ENCODE data around the gene PDHA1.

DNA sequence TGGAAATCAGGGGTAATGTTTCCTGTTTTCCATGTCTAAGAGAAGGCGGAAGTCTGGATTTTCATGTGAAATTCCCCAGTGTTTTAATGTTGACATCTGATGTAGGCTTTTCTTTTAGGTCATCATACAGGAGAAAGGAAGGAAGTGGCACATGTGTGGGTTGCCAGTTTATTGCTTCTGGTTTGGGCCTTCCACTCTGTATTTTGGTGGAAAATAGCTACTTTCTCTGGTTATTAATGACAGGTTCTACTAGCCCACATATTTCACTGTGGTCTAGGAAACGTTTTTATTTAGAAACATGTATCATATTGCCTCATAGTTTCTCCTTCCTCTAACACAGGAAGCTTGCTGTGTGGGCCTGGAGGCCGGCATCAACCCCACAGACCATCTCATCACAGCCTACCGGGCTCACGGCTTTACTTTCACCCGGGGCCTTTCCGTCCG lies 7.2 kb downstream of the PDHA1 start:
- TF ChIP-seq, protein P1, sequence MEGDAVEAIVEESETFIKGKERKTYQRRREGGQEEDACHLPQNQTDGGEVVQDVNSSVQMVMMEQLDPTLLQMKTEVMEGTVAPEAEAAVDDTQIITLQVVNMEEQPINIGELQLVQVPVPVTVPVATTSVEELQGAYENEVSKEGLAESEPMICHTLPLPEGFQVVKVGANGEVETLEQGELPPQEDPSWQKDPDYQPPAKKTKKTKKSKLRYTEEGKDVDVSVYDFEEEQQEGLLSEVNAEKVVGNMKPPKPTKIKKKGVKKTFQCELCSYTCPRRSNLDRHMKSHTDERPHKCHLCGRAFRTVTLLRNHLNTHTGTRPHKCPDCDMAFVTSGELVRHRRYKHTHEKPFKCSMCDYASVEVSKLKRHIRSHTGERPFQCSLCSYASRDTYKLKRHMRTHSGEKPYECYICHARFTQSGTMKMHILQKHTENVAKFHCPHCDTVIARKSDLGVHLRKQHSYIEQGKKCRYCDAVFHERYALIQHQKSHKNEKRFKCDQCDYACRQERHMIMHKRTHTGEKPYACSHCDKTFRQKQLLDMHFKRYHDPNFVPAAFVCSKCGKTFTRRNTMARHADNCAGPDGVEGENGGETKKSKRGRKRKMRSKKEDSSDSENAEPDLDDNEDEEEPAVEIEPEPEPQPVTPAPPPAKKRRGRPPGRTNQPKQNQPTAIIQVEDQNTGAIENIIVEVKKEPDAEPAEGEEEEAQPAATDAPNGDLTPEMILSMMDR (conservative IDR thresholded peaks at IDR 0.05; ENCODE audit: low read depth, low read length): no peak
- TF ChIP-seq RCOR1 (IDR thresholded peaks at IDR 0.05; ENCODE audit: insufficient replicate concordance, low read length): no peak
- TF ChIP-seq SMC3 (IDR thresholded peaks at IDR 0.05; ENCODE audit: low read depth, low read length): no peak
- TF ChIP-seq, protein P2, sequence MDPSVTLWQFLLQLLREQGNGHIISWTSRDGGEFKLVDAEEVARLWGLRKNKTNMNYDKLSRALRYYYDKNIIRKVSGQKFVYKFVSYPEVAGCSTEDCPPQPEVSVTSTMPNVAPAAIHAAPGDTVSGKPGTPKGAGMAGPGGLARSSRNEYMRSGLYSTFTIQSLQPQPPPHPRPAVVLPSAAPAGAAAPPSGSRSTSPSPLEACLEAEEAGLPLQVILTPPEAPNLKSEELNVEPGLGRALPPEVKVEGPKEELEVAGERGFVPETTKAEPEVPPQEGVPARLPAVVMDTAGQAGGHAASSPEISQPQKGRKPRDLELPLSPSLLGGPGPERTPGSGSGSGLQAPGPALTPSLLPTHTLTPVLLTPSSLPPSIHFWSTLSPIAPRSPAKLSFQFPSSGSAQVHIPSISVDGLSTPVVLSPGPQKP (IDR thresholded peaks at IDR 0.05; ENCODE audit: borderline replicate concordance, low read depth, low read length): no peak
- no peak for TF ChIP-seq POLR2A (IDR thresholded peaks at IDR 0.05; ENCODE audit: low read depth, low read length)

Data from IMR-90 (cell line).